HG02938 (cell line): Measurements from ENCODE around the gene UNC13D.
"Not testable (repeated sequence)": the region's sequence is repeated elsewhere in the genome, so short reads cannot be mapped to it uniquely, and the experiment has no call there.

Experiments used
- ATAC-seq: cut with Tn5 transposase; IDR thresholded peaks from one replicate; pipeline ENCODE4 v1.9.1; 2021; ENCODE audit warnings: mild to moderate bottlenecking, moderate library complexity; ENCODE audit not compliant: unreplicated experiment

UNC13D gene

DNA sequence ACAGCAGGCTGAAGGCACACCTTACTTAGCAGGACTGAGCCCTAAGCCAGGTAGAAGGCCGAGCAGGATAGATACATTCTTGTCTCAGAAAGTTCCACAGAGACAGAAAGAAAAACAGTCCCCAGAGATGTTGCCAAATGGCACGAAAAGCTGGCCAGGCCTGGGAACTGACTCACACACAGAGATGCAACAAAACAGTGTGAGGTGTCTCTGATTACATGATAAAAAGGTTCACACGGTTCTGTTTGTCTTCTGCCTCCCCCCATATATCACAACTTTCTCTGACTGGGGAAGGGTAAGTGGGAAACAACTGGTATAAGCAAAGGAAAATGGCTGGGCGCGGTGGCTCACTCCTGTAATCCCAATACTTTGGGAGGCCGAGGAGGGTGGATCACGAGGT lies 9.2 kb upstream of the UNC13D start:
- no peak for ATAC-seq

DNA sequence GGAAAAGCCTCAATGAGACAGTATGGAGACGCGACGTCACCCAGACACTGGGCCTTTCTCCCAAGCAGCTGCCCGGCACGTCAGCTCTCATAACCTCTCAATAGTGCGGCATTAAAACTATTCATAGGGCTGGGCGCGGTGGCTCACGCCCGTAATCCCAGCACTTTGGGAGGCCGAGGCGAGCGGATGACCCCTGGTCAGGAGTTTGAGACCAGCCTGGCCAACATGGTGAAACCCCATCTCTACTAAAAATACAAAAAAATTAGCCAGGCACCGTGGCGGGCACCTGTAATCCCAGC lies 7.4 kb upstream of the UNC13D start:
- ATAC-seq = not testable (repeated sequence)

DNA sequence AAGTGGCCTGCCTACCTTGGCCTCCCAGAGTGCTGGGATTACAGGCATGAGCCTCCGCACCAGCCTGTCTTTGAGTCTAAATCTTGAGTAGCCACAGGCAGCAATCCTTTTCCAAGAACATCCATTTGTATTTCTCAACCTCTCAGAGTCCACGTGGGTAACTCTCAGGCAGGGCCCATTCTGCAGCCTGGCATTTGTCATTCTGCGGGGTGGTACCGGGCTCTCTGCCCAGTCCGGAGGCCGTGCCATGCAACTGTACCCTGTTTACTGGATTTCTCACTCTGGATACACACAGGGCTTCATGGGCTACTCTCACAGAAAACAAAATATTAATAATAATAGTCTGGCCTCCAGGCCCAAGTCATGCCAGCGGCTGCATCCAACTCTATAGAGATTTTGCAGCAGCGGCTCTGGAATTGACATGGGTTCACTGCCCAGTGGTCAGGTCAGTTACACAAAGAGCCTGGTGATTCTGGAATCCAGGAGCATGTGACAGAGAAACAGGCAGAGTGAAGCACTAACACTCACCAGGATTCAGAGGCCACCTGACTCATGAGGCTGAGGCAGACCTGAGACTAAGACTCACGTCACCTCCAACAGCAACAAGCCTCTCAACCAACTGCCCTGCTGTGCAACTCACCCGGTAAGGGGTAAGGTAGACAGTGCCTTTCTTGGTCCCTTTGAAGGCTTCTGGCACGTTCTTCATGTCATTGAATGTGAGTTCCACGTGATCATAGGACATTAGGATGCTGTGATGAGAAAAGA lies 6.9 kb upstream of the UNC13D start:
- ATAC-seq = no peak

DNA sequence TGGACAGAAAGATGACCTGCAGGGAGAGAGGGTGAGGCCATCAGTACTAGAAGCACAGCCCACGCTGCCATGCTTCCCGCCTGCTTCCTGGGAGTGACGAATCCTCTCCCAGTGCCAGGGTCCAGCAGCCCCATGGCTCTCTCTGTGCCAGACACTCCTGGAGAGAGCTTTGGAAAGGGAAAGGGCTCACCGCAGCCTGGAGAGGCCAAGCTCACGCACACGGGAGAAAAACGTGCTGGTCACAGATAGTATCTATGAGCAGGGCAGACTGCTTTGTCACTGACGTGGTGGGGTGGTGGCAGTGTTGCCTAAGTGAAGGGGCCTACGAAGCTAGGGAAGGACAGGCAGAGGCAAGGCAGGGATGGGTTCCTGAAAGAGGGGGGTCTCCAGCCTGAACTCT lies 5.5 kb upstream of the UNC13D start:
- no peak for ATAC-seq

DNA sequence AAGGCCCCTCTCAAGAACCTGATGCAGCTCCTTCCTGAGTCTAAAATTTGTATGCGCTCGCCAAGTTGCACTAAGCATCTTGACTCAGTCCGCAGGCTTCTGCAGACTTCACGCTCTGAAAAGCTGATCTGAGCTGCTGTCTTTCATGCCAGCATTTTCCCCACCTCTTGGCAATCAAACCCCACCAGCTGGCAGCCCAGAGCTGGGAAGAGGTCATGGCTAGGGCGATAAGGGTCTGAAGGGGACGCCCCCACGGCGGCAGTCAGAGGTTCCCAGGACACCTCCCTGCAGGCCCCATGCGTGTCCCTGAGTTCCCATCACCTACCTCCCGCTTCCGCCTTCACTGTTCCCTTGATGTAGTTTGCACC lies 5.1 kb upstream of the UNC13D start:
- no peak for ATAC-seq

DNA sequence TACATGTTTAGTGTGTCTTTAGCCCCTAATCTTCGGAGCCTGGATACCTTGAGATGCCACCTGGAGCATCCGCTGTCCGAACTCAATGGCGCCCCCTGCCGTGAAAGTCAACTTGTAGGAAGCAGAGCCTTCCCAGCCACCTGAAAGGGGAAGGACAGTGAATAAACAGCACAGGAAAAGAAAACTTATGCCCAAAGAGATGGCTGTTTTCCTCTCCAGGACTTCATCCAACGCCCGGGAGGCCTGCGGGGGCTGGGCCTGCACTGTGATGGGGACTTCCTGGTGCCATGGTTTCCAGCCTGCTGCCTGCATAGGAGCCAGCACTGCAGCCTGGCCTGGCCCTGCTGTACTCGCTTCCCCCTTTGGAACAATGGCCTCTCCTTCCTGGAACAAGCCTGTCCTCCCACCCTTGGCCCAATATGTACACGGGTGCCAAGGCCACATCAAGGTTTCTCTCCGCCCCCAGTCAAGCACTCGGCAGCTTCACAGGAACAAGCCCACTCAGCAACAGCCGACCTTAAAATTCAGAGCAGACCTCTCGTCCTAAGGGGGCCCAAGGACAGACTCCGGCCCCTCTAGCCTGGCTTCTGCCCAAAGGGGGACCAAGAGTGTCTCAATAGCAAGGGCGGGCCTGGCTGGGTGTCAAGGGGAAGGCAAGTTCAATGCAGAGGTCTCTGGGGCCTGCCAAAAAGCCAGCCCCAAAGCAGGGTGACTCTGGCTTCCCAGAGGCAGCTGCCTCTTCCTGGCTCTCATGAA lies 4.5 kb upstream of the UNC13D start:
- no peak for ATAC-seq

DNA sequence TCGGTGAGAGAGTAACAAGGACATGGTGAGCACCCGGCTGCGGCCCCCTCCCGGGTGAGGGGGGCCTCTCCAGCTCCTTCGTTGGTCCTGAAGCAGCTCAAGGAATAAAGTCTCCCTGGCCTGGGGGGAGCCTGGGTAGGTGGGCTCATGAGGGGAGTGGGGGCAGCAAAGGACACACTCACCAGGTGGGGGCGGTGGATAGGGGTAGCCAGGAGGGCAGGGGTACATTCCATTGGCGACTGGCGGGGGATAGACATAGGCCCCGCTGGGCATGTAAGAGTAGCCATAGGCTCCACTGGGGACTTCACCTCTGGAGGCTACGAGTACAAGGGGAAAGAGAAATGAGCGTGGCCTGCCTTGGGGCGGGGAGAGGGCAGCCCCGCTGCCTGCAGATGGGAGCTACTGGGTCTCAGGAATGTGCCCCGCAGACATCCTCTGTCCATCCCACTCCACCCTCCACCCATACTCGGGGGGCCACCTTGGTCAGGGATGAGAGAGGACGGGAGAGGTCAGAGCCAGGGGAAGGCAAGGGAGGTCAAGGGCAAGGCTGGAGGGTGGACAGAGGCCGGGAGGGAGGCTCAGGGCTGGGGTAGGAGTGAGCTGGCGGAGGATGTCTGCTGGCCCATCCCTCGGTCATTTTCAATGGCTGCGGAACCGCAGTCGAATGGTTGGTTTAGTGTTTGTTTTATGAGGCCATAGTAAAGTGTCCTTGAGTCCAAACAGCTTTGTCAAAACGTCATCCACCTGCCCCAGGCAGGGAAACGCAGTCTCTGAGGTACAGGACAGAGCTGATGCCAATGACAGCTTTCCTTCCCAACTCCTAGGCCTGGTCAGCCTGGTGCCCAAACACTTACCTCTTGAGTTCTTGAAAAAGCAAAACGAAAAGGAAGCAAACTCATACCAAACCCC lies 3.7 kb upstream of the UNC13D start:
- no peak for ATAC-seq

DNA sequence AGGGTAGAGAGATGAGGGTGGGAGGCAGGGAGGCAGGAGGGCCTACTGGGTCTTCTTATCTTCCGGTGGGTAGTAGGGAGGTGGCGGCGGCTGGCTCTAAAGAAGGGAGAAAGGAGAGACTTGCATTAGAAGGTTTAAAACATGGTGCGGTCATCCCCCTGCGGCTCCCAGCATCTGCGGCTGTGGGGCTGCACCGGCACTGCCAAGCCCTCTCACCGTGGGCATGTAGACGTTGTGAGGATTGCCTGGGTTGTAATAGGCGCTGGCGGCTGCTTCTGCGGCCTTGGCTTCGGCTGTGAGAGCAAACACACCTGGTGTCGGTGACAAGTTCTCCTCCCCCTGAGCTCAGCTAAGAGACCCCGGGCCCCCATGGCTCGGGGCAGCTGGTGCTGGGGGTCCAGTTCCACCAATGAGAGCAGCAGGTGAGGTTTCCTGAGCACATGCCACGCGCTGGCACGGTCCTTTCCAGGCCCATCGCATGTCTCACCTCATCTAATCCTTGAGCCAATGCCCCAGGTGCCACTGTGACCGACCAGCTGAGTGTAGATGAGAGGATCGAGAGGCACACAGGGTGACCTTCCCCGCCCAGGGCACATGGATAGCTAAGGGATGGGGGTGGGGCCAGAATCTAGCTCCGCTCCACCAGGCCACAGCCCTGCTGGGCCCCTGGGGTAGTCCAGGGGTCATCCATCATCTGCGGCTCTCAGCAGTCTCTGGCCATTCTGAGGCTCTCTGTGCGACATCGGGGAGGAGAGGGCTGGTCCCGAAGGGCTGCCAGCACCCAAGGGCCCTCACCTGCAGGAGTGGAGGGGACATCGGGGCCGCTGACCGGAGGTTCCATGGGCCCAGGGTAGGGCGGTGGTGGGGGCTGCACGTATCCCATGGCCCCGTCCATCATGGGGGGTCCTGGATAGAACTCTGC lies 2.7 kb upstream of the UNC13D start:
- no peak for ATAC-seq

DNA sequence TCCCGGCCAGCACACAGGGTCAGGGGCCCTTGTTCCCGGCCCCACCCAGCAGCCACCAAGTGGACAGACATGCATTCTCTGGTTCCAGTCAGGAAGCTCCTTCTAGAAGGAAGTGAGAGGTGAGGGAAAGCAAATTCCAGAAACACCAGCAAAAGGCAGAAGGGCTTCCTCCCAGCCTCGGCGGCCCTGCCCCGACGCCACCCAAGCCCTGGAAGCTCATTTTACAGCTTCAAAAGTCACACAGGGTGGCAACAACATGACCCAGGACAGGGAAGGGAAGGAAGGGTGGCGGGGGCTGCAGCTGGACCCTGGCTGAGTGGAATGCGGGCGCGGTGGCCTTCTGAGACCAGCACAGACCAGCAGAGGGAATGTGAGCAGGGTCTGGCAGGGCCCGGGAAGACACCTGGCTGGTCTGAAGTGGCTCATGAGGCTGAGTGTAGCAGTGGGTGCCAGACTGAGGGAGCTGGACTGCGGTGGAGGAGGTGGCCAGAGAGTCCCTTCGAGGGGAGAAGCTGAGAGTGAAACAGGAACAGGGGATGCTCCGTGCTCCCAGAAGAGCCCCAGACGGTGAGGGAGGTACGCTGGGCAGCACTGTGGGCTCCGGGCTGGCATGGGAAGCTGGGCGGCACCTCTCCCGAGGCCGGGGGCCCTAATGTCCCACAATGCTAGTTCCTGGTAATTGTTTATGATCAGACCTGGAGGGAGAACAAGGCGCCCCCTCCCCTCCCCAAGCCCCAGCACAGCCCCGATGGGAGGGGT lies 1.9 kb upstream of the UNC13D start:
- no peak for ATAC-seq

DNA sequence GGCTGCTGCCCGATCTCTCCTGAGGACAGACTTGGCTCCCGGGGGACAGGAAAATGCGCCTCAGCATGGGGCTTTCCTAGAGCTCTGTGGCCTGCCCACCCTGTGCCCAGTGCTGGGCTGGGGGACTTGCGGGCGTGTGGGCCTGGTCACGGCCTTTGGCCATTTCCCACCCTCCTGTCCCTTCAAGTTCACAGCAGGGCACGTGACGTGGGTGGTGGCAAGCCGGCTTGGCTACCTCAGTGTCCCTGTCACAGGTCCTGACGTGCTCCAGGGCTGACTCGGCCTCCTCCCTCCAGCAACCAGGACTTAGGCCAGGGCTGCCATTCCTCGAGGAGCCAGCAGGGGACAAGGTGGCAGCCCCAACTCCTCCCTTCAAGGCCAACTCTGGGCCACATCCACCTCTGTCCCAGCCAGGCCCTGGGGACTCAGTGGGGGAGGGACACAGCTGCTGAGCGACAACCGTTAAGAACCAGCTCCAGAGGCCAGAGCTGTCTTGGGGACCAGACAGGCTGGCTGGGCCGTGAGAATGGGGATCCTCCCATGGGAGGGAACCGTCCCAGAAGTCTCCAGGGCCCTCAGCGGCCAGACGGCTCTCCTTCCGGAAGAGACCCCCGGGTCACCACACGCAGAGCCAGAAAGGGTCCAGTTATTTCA lies 981 bp upstream of the UNC13D start:
- ATAC-seq = peak; percentile 73

DNA sequence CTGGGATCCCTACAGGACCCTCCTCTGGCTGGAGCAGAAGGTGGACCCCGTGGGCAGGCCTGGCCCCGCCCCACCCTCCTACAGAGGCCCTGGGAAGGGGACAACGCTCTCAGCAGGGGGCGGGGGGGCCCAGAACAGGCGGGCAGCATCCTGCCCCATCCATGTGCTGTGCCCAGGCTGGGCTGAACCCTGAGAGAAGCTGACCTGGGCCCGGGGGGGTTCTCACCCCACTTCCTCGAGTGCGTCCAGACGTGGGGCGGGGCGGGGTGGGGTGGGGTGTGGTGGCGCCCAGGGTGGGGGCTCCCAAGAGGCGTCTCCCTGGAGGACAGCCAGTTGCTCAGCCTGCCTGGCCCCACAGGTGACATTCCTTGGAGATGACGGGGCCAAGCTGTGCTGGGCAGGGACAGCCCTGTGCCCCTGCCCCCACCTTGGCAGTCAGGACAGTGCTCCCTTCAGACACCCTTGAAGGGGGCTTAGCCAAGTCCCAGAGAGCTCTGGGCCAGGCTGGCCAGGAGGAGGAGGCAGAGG lies 390 bp upstream of the UNC13D start:
- peak; percentile 12 for ATAC-seq

DNA sequence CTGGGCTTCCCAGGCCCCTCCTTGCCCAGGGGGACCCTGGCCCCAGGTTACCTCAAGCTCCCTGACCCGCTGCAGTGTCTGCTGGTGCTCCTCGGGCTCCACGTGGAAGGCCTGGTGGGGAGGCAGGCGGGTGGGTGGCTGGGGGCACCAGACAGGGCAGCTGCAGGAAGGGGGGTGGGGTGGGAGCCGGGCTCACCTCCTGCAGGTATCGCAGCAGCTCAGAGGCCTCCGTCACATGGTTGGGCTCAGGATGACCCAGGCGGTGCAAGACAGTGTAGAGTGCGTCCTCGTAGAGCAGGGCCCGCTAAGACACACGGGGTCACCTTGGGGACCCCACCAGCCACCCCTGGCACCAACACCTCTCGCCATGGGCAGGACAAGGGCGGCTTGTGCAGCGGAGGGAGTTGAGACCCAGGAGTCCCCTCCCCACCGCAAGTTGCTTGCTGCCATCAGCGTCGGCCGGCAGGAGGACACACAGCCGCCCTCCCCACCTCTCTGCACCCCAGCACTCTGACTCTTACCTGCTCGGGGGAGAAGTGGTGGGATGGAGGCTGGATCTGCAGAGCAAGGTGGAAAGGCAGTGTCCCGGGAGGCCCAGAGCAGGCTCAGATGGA lies 1.1 kb downstream of the UNC13D start:
- no peak for ATAC-seq

DNA sequence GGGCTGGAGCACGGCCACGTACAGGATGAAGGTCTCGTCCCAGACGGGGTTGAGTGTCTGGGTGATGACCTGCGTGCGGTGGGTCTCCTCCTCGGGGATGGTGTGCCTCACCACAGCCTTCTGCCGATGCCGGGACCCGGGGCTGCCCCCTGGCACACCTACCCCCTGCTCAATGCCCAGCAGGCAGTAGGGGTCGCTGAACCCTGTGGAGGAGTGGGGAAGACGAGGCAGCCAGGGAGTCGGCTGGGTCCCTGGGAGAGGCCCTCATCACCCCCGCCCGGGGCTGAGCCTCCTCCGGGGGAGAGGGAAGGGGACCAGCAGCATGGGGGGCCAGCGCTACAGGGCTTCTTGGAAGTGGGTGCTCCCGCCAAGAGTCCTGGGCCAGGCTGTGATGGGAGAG lies 1.8 kb downstream of the UNC13D start:
- ATAC-seq = no peak

DNA sequence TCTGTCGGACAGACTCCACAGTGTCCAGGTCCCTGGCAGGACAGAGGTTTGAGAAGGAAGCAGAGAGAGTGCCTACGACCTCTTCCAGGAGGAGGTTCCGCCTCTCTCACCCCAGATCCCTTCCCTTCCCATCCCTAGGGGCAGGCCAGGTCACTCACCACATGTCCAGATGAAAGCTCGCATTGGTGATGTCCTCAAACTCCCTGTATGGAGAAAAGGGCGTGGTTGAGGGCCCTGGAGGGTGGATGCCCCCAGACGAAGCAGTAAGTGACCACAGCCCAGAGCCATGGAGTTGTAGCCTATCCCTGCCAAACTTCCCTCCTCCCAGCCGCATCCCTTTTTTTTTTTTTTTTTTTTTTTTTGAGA lies 3.4 kb downstream of the UNC13D start:
- ATAC-seq = no peak

DNA sequence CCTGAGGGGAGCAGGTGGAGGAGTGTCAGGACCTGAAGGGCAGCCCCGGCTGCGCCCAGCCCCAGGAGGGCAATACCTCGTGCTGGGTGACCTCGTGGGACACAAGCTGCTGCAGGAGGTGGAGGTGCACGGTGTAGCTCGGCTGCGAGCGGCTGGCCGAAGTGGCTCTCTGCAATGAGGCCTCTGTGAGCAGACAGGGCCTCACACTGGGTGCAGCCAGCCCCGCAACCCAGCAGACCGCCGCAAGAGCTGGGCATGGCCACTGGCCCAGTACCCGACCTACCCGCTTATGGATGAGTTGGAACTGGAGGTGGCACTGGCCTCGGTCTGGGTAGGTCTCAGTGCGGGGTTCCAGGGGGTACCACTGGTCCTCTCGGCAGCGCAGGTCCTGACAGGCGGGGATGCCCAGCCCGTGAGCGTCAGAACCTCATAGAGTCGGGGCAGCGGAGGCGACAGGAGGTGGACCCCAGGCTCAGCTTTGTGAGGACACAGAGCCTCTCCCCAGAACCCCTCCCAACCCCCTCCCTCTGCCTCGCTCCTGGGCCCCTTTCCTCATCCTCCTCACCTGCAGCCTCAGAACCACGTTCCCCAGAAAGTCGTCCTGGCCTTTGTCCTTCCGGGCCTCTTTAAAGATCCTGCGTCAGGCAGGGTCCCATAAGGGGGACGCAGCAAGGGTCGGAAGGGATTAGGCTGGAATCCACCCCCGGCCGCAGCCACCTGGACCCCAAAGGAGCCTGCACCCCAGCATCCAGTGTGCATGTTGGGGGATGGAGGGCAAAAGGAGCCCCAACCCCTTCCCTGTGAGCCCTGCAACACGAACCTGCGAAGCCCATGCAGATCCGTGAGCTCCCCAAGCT lies 4.0 kb downstream of the UNC13D start:
- no peak for ATAC-seq

DNA sequence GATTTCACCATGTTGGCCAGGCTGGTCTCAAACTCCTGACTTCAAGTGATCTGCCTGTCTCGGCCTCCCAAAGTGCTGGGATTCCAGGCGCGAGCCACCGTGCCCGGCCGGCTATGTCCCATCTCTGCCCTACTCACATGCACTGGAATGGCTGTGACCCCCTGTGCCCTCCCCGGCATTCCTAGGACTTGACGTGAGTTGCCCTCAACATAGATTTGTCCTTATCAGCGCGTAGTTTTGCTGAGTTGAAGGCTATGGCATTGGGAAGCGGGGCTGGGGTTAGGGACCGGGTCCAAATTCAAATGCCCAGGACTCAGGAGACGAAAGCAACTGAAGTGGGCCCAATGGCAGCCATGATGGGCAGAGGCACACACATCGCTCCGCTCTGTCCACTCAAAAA lies 5.8 kb downstream of the UNC13D start:
- no peak for ATAC-seq

DNA sequence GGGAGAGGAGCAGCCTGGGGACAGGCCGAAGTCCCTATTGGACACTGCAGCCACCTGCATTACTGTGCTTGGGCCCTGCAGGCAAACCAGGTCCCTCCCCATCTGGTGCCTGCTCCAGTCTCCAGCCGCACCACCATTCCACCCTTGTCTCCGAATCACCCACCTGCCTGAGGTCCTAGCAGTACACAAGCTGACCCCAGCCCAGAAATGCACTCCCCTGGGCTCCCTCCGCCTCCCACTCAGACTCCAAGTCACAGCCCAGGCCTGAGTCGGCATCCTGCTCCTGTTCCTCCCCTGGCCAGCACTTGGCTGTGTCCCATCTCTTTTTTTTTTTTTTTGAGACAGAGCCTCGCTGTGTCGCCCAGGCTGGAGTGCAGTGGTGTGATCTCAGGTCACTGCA lies 6.3 kb downstream of the UNC13D start:
- no peak for ATAC-seq

DNA sequence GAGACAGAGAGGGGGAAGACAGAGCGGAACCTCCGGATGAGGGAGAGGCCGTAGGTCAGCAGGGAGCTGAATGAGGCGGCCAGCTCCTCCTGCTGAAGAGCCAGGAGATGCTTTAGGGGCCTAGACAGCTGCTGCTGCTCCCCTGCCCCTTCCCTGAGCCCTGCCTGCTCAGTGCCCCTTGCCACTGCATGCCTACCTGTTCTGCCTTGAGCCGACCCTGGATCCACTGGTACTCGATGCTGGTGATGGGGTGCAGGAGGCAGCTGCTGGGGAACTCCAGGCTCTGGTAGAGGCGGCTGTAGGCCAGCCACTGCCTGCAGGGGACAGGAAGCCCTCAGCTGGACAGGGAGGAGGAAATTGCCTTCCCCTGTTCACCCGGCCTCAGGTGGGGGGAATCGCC lies 7.6 kb downstream of the UNC13D start:
- no peak for ATAC-seq
